Lung (tissue), 12 donors: ENCODE data around the gene MTUS2. TPM values are rescaled to one million over a fixed set of nuclear protein-coding genes. Genes with fewer than 3 reads are reported as not detected.
A peak's percentile ranks its signal among the peaks of the same experiment; 100 is the strongest.

Experiments used
- ATAC-seq: fragments of 200-7000 bp; cut with Tn5 transposase; one replicate; pipeline ENCODE4 v1.9.1; 2020; ENCODE audit warnings: moderate number of reproducible peaks; ENCODE audit not compliant: insufficient read depth, low FRiP score
- DNase-seq, 3 donors: peaks; one replicate each; pipeline ENCODE4 v3.0.0-alpha.2; 2013 to 2017
- H3K27ac ChIP-seq, 2 donors: one replicate each; pipeline ENCODE4 v1.5.1; 2013; ENCODE audit warnings: mild to moderate bottlenecking in 2 of 2, moderate library complexity in 2 of 2, control low read depth in 1 of 2, inconsistent platforms in 1 of 2, low read depth in 1 of 2, low read length in 1 of 2
- H3K27me3 ChIP-seq, 3 donors: one replicate each; pipeline ENCODE4 v1.5.1; 2013; ENCODE audit warnings: low read length in 2 of 3; ENCODE audit not compliant: control insufficient read depth in 3 of 3, insufficient read depth in 3 of 3
- H3K36me3 ChIP-seq, 4 donors: one replicate each; pipeline ENCODE4 v1.5.1; 2013; ENCODE audit warnings: low read length in 4 of 4, mild to moderate bottlenecking in 1 of 4, moderate library complexity in 1 of 4; ENCODE audit not compliant: control insufficient read depth in 4 of 4, insufficient read depth in 4 of 4
- H3K4me1 ChIP-seq, 5 donors: one replicate each; pipeline ENCODE4 v1.5.1; 2013; ENCODE audit warnings: low read length in 5 of 5, mild to moderate bottlenecking in 2 of 5, moderate library complexity in 1 of 5; ENCODE audit not compliant: control insufficient read depth in 5 of 5, insufficient read depth in 5 of 5
- H3K4me3 ChIP-seq: one replicate; pipeline ENCODE4 v1.5.1; 2013; ENCODE audit warnings: mild to moderate bottlenecking, control low read depth, moderate library complexity
- H3K9ac ChIP-seq, 2 donors: one replicate each; pipeline ENCODE4 v1.5.1; 2013; ENCODE audit warnings: low read length in 2 of 2, control low read depth in 1 of 2; ENCODE audit not compliant: insufficient read depth in 1 of 2
- H3K9me3 ChIP-seq, 4 donors: one replicate each; pipeline ENCODE4 v1.5.1; 2013; ENCODE audit warnings: low read length in 3 of 4, mild to moderate bottlenecking in 1 of 4, moderate library complexity in 1 of 4; ENCODE audit not compliant: control insufficient read depth in 4 of 4, insufficient read depth in 3 of 4
- WGBS, 2 donors: extraction: QIAGEN DNeasy Blood & Tissue Kit; methylation state at CpG; one replicate each; pipeline ENCODE4 v1.1.7; 2013; 5-methylcytosine and 5-hydroxymethylcytosine counted together
- polyA plus RNA-seq, 2 donors: library from polyadenylated mRNA; stranded (reverse); fragments of 200-250 nt; gene quantifications; one replicate each; pipeline ENCODE4 v1.2.1, GENCODE V29; 2013
- total RNA-seq, 2 donors: library from RNA; depleted of rRNA in 1 of 2; stranded (reverse); fragments of >200 nt in 1 of 2; gene quantifications; one replicate each; pipeline ENCODE4 v1.2.1, GENCODE V29; 2014 to 2021
- TF ChIP-seq, protein P1 (sequence below): IDR thresholded peaks from 2 replicates; pipeline ENCODE4 v1.5.1; 2012; ENCODE audit warnings: mild to moderate bottlenecking; ENCODE audit errors: control extremely low read depth, extremely low read depth
- donor health status: control.
- donor health status: control.
- donor health status: Bipolar disorder and iron deficiency.
- donor health status: healthy.
- donor health status: DM: yes; HTN: yes; CAD: no.

MTUS2 gene
- total and polyA plus RNA-seq, 4 donors, result 0.03 to 0.54 (median 0.08) TPM

DNA sequence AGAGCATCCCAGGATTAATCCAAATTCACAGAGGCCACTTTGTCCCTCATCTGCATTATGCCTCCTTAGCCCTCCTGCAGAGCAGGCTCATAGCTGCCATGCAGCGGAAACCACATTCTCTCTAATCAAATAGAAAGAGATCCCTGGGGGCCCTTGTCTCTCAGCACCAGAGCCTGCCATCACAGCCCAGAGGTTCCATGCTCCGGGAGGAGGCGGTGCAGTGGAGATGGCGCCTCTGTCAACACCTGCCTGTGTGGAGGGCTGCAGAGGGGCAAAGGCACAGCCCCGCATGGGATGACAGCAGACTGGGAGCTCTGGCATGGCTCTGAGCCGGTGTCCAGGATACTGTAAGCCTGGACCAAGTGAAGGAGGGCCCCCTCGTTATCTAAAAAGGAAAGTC lies 664.1 kb downstream of the MTUS2 start:
- Histone ChIP-seq H3K9me3 (no peaks in the 10 kb centered on the region), H3K4me1 (peaks cover 0 to 7% (median 0%) of the 10 kb centered on the region in 5 donors), H3K27ac (no peak overlapping the region), H3K4me3 (no peak overlapping the region), H3K36me3 (no peaks in the 10 kb centered on the region), H3K27me3 (peaks cover 0 to 3% (median 0%) of the 10 kb centered on the region in 3 donors), H3K9ac (peak overlapping the region in 1 of 2 donors; percentile 19)
- ATAC-seq (no peak), DNase-seq (no peak)
- TF ChIP-seq, protein P1, sequence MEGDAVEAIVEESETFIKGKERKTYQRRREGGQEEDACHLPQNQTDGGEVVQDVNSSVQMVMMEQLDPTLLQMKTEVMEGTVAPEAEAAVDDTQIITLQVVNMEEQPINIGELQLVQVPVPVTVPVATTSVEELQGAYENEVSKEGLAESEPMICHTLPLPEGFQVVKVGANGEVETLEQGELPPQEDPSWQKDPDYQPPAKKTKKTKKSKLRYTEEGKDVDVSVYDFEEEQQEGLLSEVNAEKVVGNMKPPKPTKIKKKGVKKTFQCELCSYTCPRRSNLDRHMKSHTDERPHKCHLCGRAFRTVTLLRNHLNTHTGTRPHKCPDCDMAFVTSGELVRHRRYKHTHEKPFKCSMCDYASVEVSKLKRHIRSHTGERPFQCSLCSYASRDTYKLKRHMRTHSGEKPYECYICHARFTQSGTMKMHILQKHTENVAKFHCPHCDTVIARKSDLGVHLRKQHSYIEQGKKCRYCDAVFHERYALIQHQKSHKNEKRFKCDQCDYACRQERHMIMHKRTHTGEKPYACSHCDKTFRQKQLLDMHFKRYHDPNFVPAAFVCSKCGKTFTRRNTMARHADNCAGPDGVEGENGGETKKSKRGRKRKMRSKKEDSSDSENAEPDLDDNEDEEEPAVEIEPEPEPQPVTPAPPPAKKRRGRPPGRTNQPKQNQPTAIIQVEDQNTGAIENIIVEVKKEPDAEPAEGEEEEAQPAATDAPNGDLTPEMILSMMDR, result no peak
- WGBS, 2 donors, result 80 to 89% methylated on average over 7 of the region's 7 CpGs

DNA sequence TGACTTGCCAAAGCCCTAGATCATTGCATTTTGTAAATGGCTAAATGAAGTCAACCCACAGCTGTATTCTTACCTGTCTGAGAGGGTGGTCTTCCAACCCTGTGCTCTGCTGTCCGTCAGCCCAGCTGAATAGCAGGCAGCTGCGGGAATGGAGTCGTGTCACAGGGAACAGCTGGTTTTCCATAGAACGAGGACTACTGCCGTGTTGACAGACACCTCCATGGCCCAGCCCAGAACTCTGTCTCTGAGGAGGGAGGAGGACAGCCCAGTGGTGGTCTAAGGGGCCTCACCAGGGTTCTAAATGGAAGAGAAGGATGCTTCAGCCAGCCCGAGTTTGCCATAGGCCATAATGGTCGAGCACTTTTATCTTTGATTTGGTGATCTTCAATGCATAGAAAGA lies 664.7 kb downstream of the MTUS2 start:
- peaks cover 0 to 7% (median 0%) of the 10 kb centered on the region in 5 donors for H3K4me1 ChIP-seq
- DNase-seq, result no peak
- peaks cover 0 to 3% (median 0%) of the 10 kb centered on the region in 3 donors for H3K27me3 ChIP-seq
- H3K4me3 ChIP-seq, result no peak overlapping the region
- H3K27ac ChIP-seq, result no peak overlapping the region
- WGBS, 2 donors, result 87 to 95% methylated on average over 7 of the region's 7 CpGs
- no peak for ATAC-seq
- TF ChIP-seq, protein P1, result no peak
- no peak overlapping the region for H3K9ac ChIP-seq
- H3K9me3 ChIP-seq, result no peaks in the 10 kb centered on the region
- no peaks in the 10 kb centered on the region for H3K36me3 ChIP-seq

- peaks cover 0 to 3% (median 0%) of the 10 kb centered on the region in 3 donors for H3K27me3 ChIP-seq
- TF ChIP-seq, protein P1, result no peak
- no peak overlapping the region for H3K9ac ChIP-seq
- WGBS, 2 donors, result 61 to 64% methylated on average over 3 of the region's 3 CpGs
- no peak overlapping the region for H3K27ac ChIP-seq
- ATAC-seq (no peak), DNase-seq (no peak)
- no peak overlapping the region for H3K4me3 ChIP-seq
- H3K36me3 ChIP-seq, result no peaks in the 10 kb centered on the region
- no peaks in the 10 kb centered on the region for H3K9me3 ChIP-seq
- H3K4me1 ChIP-seq, result peaks cover 0 to 7% (median 0%) of the 10 kb centered on the region in 5 donors
Measured at GRCh38 chr13:29486551-29486950, 666.4 kb downstream of the MTUS2 start.
